Caco-2 (cell line): Measurements from ENCODE around the gene ZNRF2. TPM values are rescaled to one million over a fixed set of nuclear protein-coding genes. Genes with fewer than 3 reads are reported as not detected.

Source experiments
- BruUV-seq: library from RNA; stranded (reverse); fragments of 400-500 nt; replicated peaks from 2 replicates; lab custom pipeline; 2021; lab: Mats Ljungman, UMichigan
- CTCF ChIA-PET: fragments of 300-600 bp; sonication (Branson Sonifier 250); formaldehyde crosslinking; loops from one replicate; lab custom pipeline; 2022; ENCODE audit warnings: antibody characterized with exemption; lab: Charles Lee
- POLR2A ChIA-PET: fragments of 300-600 bp; sonication (Branson Sonifier 250); formaldehyde crosslinking; loops from one replicate; lab custom pipeline; 2022; ENCODE audit warnings: antibody characterized with exemption; lab: Charles Lee
- DNase-seq, 2 experiments: peaks; one replicate each; pipeline versions ENCODE4 v3.0.0 to v3.0.0-alpha.2; 2020 to 2022
- H3K27me3 ChIP-seq: replicated peaks from 2 replicates; pipeline ENCODE4 v1.6.0; 2011; ENCODE audit warnings: low read length; ENCODE audit not compliant: control insufficient read depth, insufficient read depth
- H3K36me3 ChIP-seq: 2 replicates; pipeline ENCODE4 v1.5.1; 2011; ENCODE audit warnings: low read length; ENCODE audit not compliant: control insufficient read depth, insufficient read depth
- H3K4me1 ChIP-seq: fragments of 250-450 bp; sonication (Bioruptor Pico); 2 replicates; pipeline ENCODE4 v1.5.1; 2020; ENCODE audit warnings: mild to moderate bottlenecking
- H3K4me3 ChIP-seq: 2 replicates; pipeline ENCODE4 v1.5.1; 2011; ENCODE audit warnings: low read depth, mild to moderate bottlenecking, control low read depth, low read length
- H3K9me3 ChIP-seq: fragments of 250-450 bp; sonication (Bioruptor Pico); 2 replicates; pipeline ENCODE4 v1.5.1; 2020; ENCODE audit warnings: mild to moderate bottlenecking, moderate library complexity
- H3K27ac Mint-ChIP-seq: one replicate; pipeline ENCODE4 v1.8.0; 2022; ENCODE audit warnings: mixed read lengths; ENCODE audit not compliant: unreplicated experiment
- H3K27me3 Mint-ChIP-seq: one replicate; pipeline ENCODE4 v1.8.0; 2022; ENCODE audit warnings: mixed read lengths; ENCODE audit not compliant: insufficient read depth, unreplicated experiment
- H3K36me3 Mint-ChIP-seq: one replicate; pipeline ENCODE4 v1.8.0; 2022; ENCODE audit warnings: mild to moderate bottlenecking, mixed read lengths; ENCODE audit not compliant: insufficient read depth, unreplicated experiment
- H3K4me1 Mint-ChIP-seq: one replicate; pipeline ENCODE4 v1.8.0; 2022; ENCODE audit warnings: low read depth, mixed read lengths; ENCODE audit not compliant: unreplicated experiment
- H3K4me3 Mint-ChIP-seq: one replicate; pipeline ENCODE4 v1.8.0; 2022; ENCODE audit warnings: mild to moderate bottlenecking, moderate library complexity, mixed read lengths; ENCODE audit not compliant: unreplicated experiment
- H3K9me3 Mint-ChIP-seq: one replicate; pipeline ENCODE4 v1.8.0; 2022; ENCODE audit warnings: mixed read lengths; ENCODE audit not compliant: unreplicated experiment
- CTCF ChIP-seq, 2 experiments: fragments of 200-600 bp in 1 of 2; IDR thresholded peaks; 1 replicate in 1 of 2; 2 replicates in 1 of 2; pipeline versions ENCODE4 v1.5.1 to v1.8.0; 2011 to 2022; ENCODE audit warnings: antibody characterized with exemption in 1 of 2, control low read depth in 1 of 2, inconsistent platforms in 1 of 2, low read depth in 1 of 2, low read length in 1 of 2, mild to moderate bottlenecking in 1 of 2, moderate library complexity in 1 of 2; ENCODE audit not compliant: insufficient read depth in 1 of 2, severe bottlenecking in 1 of 2, unreplicated experiment in 1 of 2
- intact Hi-C: fragments of 100-400 bp; cut with micrococcal nuclease; formaldehyde crosslinking; loops from one replicate; pipeline ENCODE4 v1.10.0; 2022; ENCODE audit not compliant: unreplicated experiment
- total RNA-seq: library from RNA; stranded (reverse); gene quantifications from 2 replicates; pipeline ENCODE4 v1.2.3, GENCODE V29; 2022

The ZNRF2 gene
- total RNA-seq, 1 experiment from 2014 or later: 9.0 TPM

- ChIA-PET CTCF (interaction anchor here (0.6 kb wide), 1 partner anchor 77 kb away, joined by 3 read pairs; no protein-coding TSS in a partner anchor), POLR2A (no interaction called here)
- H3K27me3 Mint-ChIP-seq: no peaks in the 10 kb centered on the region
- TF ChIP-seq CTCF (IDR thresholded peaks at IDR 0.05; ENCODE audit: insufficient read depth in 1 of 2, low read depth in 1 of 2, low read length in 1 of 2, severe bottlenecking in 1 of 2, unreplicated experiment in 1 of 2): no peak
- no peaks in the 10 kb centered on the region for H3K27me3 ChIP-seq
- no peaks in the 10 kb centered on the region for H3K9me3 Mint-ChIP-seq
- H3K27ac Mint-ChIP-seq: no peak overlapping the region
- no peaks in the 10 kb centered on the region for H3K4me1 ChIP-seq
- intact Hi-C loops: loop anchor here (10.0 kb wide), 2 partner anchors 83 to 383 kb away; partner anchors contain the start of genes MINDY4 and NOD1
- no peaks in the 10 kb centered on the region for H3K9me3 ChIP-seq
- no peak overlapping the region for H3K4me3 Mint-ChIP-seq
- H3K36me3 ChIP-seq: no peaks in the 10 kb centered on the region
- no TSS peak for BruUV-seq
- no peaks in the 10 kb centered on the region for H3K4me1 Mint-ChIP-seq
- DNase-seq: no peak
- no peak overlapping the region for H3K4me3 ChIP-seq
- no peaks in the 10 kb centered on the region for H3K36me3 Mint-ChIP-seq
These were observed 107.4 kb downstream of the ZNRF2 start for GRCh38 chr7:30391806-30392205.

- no peaks in the 10 kb centered on the region for H3K4me1 ChIP-seq
- H3K9me3 Mint-ChIP-seq: no peaks in the 10 kb centered on the region
- no peaks in the 10 kb centered on the region for H3K27me3 Mint-ChIP-seq
- no peak overlapping the region for H3K4me3 ChIP-seq
- CTCF ChIA-PET: interaction anchor here (1.2 kb wide), 1 partner anchor 168 kb away, joined by 5 read pairs; no protein-coding TSS in a partner anchor
- H3K36me3 ChIP-seq: no peaks in the 10 kb centered on the region
- no peak for DNase-seq
- no peaks in the 10 kb centered on the region for H3K4me1 Mint-ChIP-seq
- TF ChIP-seq CTCF (IDR thresholded peaks at IDR 0.05; ENCODE audit: insufficient read depth in 1 of 2, low read depth in 1 of 2, low read length in 1 of 2, severe bottlenecking in 1 of 2, unreplicated experiment in 1 of 2): no peak
- H3K27me3 ChIP-seq: no peaks in the 10 kb centered on the region
- POLR2A ChIA-PET: no interaction called here
- BruUV-seq: no TSS peak
- H3K27ac Mint-ChIP-seq: no peak overlapping the region
- no peak overlapping the region for H3K4me3 Mint-ChIP-seq
- H3K36me3 Mint-ChIP-seq: no peaks in the 10 kb centered on the region
- intact Hi-C loops: loop anchor here (10.0 kb wide), 2 partner anchors 79 to 379 kb away; partner anchors contain the start of genes MINDY4 and NOD1
- H3K9me3 ChIP-seq: no peaks in the 10 kb centered on the region
These were observed 111.3 kb downstream of the ZNRF2 start for GRCh38 chr7:30395676-30396075.

- no peaks in the 10 kb centered on the region for H3K36me3 ChIP-seq
- H3K27ac Mint-ChIP-seq: no peak overlapping the region
- H3K9me3 Mint-ChIP-seq: no peaks in the 10 kb centered on the region
- H3K4me1 Mint-ChIP-seq: no peaks in the 10 kb centered on the region
- peak in 1 of 2 experiments; percentile 20 for TF ChIP-seq CTCF (IDR thresholded peaks at IDR 0.05; ENCODE audit: insufficient read depth in 1 of 2, low read depth in 1 of 2, low read length in 1 of 2, severe bottlenecking in 1 of 2, unreplicated experiment in 1 of 2)
- CTCF ChIA-PET: interaction anchor here (0.6 to 1.2 kb wide), 4 partner anchors 73 to 168 kb away, joined by 3 to 5 read pairs (median 4); no protein-coding TSS in a partner anchor
- no peak overlapping the region for H3K4me3 ChIP-seq
- intact Hi-C loops: loop anchor here (10.0 kb wide), 2 partner anchors 78 to 378 kb away; partner anchors contain the start of genes MINDY4 and NOD1
- no peaks in the 10 kb centered on the region for H3K9me3 ChIP-seq
- no TSS peak for BruUV-seq
- no peaks in the 10 kb centered on the region for H3K36me3 Mint-ChIP-seq
- no peak overlapping the region for H3K4me3 Mint-ChIP-seq
- no peaks in the 10 kb centered on the region for H3K27me3 ChIP-seq
- POLR2A ChIA-PET: no interaction called here
- H3K4me1 ChIP-seq: no peaks in the 10 kb centered on the region
- H3K27me3 Mint-ChIP-seq: no peaks in the 10 kb centered on the region
- no peak for DNase-seq
These were observed 112.0 kb downstream of the ZNRF2 start for GRCh38 chr7:30396389-30396788.
